Activated gamma-delta T cell (primary cell): ENCODE measurements around the gene HDAC3.

Experiments
- DNase-seq: peaks from one replicate; lab custom pipeline; 2025; lab: John Stamatoyannopoulos, UW

HDAC3 gene

DNA sequence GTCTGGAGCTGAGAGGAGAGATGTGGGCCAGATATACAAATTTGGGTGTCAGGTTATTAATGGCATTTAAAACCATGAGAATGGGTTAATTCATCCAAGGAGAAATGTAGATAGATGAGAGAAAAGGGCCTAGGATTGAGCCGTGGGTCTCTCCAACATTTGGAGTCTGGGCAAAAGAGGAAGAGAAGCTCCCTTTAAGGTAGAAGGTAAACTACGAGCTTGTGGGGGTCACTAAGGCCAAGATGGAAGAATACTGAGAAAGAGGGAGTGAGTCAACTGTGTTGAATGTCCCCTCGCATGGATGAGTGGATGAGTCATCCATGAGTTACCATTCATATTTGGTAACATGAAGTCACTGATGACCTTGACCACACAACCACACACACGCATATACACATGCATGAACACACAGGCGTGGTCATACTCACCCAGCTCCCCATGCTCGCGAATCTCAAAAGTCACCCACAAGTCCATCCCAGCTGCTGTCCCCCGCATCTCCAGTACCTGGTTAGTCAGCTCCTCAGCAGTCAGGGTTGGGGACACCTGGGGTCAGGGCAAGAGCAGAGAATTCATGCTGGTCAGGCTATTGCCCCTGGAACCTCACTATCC lies 21.4 kb upstream of the HDAC3 start:
- no peak for DNase-seq

DNA sequence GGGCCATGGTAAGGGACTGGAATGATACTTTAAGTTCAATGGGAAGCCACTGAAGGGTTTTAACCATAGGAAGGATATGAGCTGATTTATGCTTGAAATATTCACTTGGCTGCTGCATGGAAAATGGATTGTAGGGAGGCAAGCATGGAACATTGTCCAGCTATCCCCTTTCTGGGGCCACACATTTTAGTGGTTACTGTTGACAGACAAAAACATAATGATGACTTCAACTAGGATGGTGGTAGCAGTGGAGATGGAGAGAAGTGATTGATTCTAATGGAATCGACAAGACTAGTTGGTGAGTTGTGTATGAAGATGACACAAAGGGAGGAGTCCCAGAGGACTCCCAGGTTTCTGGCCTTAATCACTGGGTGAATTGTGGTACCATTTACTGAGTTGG lies 20.8 kb upstream of the HDAC3 start:
- DNase-seq = no peak

DNA sequence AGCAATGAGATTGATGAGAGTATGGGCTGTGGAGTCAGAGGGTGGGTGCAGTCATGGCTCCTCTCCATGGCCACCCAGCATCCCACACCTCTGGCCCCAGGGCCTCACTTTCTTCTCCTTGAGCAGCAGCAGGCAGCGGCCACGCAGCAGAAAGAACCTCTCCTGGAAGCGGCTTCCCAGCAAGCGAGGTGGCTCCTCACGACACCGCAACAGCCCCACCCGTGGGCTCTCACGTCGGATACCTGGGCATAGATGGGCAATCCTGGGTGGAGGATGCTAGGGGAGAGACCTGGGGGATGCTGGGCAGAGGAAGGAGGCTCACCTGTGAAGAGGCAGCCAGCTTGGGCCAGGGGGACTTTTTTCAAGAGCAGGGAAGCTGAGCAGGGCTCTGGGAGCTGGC lies 19.7 kb upstream of the HDAC3 start:
- DNase-seq = no peak

DNA sequence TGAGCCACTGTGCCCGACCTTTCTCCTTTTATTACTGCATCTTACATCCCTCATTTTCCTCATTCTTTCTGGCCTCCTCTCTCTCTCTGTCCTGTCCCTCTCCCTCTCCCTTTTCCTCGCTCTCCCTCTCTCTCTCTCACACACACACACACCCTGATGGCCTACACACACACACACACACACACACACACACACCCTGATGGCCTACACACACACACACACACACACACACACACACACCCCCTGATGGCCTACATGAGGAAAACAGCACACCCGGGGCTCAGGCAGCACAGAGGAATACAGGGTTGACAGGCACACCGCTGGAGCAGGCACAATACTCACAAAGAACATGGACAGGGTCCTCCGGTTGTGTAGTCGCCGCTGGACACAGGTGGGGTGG lies 18.4 kb upstream of the HDAC3 start:
- no peak for DNase-seq

DNA sequence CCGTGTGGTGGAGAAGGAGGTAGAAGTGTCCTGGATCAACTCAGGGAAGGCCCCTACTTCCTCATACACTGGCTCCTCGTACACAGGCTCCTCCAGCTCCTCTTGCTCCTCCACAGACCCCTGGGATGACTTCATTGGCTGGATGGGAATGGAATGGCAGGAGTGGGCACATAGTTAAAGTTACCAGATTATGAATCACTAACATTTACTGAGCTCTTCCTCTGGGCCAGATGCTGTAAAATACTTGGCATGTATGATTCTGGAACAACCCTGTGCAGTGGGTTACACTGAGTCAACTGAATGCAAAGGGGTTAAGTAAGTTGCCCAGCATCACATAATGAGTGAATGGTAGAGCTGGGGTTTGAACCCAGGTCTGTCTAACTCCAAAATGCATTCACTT lies 17.6 kb upstream of the HDAC3 start:
- no peak for DNase-seq

DNA sequence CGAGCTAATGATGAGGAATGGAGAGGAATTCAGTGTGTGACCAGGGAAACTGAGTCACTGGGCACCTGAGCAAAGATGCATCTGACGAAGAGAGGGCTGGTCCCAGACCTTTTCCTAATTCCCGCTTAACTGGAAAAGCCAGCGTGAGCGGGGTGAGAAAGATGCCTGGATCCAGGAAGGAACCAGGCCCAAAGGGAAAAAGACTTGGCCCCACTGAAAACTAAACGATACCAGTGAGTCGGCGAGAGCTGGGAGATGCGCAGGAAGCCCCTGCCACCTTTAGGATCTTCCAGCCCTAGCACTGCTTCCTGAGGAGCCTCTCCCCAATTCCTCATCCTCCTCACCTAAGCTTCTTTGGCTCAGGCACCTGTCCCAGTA lies 15.1 kb upstream of the HDAC3 start:
- no peak for DNase-seq

DNA sequence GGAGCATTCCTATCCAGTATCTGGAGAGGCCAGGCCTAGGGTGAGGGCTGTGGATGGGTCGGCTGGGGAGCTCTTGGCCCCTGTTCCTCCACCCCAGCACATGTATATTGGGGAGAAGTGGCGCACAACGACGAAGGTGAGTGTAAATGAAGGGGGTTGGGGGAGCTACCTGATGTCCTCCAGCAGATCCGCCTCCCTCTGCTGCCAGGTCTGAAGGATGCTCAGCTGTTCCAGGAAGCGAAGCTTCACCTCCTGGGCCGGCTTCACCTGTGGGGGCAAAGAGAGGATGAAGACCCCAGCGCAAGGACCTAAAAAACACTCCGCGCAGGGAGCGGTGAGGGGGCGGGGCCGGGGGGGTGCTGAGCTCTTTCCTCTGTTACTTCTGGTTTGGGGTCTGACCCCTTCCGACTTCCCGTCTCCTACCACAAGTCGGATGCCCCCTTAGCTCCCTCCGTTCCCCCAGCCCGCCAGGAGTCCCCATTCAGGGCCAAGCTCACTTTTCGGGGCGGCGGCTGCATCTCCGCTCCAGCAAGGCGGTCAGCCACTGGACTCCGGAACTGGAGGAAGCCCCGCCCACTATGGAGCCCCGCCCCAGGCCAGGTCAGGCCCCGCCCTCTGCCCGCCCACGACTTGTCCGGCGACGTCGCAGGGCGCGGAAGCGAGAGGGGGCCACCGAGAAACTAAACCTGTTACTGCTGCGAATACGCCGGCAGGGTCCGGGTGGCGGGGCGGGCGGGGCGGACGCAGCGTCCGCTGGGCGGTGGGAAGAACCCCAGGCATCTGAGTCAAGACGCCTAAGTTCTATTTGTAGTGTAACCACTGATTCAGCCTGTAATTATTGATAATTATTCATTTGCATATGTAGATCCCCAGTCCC lies 14.4 kb upstream of the HDAC3 start, which contains the start of gene FCHSD1:
Gene FCHSD1 (minus strand): TSS at position 568 of the 877 bp plus-strand sequence. CDS start 50 bp downstream, at position 518.
- peak; percentile 72 for DNase-seq

DNA sequence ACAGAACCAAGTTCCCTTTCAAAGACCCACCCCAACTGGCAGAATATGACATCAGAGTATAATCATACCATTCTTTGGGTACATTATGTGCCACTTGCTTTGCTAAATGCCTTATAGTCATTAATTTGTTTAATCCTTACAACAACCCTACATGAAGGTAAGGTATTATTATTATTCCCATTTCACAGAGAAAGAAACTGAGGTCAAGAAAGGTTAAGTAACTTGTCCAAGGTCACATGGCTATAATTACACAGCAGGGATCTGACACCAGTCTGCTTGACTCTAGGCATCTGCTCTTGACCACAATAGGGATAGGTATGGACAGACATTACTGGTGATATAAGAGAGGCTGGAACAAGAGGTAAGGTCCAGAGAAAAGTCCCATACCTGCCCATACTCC lies 13.3 kb upstream of the HDAC3 start:
- no peak for DNase-seq

DNA sequence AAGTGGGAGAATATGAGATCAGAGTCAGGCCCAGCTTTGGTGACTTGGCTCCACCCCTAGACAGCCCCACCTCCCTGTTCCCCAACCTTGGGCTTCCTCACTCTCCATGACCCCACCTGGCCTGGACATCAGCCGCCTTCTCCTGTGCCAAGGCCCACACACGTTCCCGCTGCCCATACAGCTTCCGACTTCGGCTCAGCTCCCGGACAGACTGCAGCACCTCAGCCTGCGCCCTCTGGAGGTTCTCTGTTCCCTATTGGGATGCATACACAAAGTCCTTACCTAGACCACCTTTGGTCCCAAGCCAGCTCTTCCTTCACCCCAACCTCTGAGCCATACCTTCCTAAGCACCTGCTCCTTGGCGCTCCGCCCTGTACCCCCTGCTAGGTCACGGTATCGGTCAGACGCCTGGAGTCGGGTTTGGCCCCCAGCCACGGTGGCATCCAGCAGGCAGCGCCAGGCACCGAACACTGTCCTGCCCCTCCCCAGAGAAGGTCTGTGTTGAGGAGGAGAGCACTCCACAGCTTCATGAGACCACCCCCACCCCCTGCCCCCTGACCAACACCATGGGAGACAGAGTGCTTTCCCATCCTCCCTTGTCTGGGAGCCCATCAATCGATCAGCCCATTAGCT lies 12.5 kb upstream of the HDAC3 start:
- no peak for DNase-seq

DNA sequence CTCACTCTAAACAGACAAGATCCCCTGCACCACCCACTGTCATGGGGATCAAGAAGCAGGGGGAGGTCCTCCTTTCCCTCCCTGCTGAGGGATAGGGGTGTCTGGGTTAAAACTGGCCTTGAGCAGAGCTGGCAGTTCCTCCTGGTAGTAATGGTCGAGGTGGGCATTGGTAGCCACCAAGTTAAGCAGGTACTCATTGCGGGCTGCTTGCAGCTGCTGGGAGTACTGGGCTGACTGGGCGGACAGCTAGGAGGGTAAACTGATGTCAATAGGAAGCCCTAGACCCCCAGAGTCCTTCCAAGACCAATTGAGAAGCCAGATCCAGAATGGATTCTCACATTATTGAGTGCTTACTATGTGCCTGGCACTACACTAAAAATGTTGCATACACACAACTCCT lies 11.2 kb upstream of the HDAC3 start:
- no peak for DNase-seq

DNA sequence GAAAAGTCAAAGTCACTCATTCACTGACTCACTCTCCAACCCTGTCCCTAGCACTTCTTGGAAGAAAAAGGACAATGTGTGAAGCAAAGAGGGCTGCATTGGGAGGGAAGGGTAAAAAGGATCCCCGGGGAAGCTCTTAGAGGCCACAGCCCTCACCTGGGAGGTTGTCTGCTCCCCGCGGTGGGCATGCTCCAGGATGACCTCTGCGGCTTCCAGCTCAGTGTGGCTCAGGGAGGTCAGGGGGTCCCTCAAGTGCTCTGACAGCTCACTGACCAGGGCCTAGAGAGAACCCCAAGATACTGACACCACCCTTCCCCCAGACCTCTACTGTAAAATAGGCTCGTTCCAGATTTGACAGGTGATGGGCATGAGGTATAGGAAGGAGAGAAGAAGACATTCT lies 10.6 kb upstream of the HDAC3 start:
- DNase-seq = no peak

DNA sequence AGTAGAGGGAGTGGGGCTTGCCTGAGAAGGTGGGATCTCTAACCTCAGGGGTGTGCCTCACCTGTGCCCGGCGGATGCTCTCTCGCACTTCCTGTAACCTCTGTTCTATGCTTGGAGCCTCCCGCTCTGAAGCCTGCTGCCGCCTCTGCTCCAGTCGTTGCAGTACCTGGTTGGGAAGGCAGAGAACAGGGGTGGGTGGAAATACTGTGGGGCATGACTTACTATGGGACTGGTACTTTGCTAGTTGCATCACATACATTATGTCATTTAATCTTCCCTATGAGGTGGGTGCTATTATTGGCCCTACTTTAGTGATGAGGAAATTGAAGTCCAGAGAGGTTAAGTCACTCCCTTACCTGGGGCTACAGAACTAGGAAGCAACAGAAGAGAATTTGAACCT lies 9.4 kb upstream of the HDAC3 start:
- no peak for DNase-seq

DNA sequence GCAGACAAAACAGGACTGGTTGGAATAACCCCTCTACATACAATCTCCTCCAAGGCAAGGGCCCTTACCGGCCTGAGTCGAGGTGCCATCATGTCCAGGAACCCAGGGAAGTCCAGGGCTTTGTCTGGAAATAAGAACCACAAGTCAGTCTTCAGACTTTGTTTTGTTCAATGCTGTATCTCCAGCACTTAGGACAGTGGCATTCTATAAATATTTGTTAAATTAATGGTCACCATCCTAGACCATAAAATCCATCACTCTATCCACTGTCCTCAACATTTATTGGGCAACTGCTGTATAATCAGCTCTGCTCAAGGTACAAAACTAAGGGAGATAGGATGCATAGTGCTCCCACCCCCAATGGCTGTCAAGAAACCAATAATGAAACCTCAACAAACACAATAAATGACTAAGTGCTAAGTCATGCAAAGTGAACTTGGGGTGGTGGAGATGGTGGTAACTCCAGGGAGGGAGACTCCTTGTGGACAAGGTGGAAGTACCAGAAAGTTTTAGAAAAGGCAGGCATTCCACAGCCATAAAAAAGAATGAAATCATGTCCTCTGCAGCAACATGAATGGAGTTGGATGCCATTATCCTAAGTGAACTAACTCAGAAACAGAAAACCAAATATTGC lies 5.1 kb upstream of the HDAC3 start:
- DNase-seq = no peak

DNA sequence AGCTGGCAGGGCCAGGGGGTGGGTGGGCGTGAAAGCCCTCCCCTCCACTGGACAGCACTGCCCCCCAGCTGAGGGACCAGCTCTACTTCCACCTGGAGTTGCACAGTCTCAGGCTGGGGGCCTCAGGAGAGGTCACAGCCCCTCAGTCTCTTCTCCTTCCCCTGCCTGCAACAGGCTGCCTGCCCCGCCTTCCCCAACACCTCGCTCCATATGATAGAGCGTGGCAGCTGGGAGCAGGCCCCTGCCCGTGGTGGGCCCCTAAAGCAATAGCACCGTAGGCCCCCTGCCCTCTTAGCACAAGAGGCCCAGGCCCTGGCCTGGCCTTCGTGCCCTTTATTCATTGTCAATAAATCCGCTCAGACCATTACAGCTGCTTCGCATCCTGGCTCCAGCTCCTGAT lies 4.0 kb upstream of the HDAC3 start:
- DNase-seq = no peak

DNA sequence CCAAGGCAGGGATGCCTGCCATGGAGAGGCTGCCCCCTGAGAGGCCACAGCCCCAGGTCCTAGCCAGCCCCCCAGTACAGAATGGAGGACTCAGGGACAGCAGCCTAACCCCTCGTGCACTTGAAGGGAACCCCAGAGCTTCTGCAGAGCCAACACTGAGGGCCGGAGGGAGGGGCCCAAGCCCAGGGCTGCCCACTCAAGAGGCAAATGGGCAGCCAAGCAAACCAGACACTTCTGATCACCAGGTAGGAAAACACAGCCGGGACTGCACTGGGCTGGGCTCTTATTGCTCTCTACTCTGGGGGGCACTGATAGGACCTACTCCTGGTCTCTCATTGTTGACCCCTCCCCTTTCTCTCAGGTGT lies 3.4 kb upstream of the HDAC3 start:
- no peak for DNase-seq

DNA sequence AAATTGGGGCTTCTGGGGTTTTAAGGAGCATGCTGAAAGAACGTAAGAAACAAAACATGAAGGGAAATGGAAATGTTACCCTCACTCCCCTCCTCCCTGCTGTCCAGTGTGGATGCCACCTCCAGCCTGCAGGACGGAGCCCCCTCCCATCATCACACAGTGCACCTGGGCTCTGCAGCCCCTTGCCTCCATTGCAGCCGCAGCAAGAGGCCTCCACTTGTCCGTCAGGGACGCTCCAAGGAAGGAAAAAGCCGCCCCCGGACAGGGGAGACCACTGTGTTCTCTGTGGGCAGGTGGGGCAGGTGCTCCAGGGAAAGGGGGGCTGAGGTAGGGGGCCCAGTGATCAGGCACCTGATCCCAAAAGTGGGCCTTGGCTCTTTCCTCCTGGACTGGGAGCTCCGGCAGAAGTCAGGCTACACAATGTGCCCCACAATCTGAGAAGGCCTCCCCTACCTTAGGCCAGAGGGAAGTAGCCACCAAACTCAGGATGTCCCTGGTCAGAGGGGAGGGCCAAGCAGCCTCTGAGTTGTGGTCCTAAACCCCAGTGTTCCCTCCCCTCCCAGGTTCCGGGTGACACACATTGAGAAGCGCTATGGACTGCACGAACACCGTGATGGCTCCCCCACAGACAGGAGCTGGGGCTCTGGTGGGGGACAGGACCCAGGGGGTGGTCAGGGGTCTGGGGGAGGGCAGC lies 2.9 kb upstream of the HDAC3 start:
- no peak for DNase-seq

DNA sequence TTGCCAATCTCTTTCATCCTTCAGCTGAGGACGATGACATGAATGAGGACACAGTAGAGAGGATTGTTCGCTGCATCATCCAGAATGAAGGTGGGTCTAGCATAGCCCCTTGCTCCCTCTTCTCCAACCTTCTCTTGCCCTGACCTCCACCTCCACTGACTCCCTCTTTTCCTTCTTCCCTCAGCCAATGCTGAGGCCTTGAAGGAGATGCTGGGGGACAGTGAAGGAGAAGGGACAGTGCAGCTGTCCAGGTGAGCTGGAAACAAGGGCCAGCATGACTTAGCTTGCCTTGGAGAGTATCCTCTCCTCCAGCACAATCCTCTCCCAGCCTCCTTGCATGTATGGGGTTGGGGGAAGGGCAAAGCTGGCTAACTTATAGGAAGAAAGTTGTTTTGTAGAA lies 2.1 kb upstream of the HDAC3 start:
- DNase-seq = no peak

DNA sequence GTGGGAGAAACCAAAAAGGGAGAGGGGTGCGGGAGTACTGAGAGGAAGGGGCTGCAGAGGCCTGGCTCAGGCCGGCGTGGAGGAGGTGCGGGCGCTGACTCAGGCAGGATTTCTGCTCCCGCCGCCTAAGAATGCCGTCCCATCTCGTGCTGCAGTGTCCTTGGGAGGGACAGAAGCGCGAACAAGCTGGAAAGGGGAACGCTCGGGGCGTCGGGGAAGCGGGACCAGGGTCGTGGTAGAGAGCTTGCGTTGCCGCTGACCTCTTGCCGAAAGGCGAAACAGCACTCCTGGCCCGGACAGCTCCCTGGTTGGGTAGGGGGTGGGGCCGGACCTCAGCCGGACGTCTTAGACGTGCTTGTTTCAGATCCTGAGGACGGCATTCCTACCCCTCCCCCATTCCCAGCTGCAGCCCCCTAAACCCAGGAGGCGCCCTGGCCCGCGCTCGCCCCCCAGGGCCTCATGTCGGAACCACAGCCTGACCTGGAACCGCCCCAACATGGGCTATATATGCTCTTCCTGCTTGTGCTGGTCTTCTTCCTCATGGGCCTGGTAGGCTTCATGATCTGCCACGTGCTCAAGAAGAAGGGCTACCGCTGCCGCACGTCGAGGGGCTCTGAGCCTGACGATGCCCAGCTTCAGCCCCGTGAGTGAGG lies 1.2 kb upstream of the HDAC3 start:
- DNase-seq = peak; percentile 36

DNA sequence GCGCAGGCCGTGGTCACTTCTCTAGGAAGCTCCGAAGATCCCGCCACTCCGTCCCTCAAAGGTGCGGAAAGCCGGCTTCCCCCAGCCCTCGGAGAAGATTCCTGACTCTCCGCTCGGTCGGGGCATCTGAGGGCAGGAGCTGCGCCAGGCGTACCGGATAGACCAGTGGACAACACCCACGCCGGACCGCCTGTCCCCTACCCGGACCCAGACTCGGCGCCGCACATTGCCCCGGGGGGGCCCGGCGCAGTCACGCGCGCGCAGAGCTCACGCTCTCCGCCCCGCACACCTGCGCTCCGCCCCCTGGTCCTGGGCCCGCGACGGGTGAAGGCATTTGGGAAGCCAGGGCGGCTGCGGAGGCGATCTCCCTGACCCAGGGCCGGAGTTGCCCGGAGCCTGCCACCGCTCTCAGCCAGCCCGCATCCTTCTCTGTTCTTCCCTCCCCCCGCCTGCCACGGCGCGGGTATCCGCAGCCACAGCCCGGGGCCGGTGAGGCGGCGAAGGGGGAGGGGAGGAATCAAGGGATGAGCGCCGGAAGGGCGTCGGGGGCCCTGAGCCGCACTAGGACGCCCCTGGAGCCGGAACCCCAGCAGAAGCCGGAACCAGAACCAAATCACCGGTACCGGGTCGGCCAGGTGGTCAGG lies 596 bp upstream of the HDAC3 start:
- peak; percentile 35 for DNase-seq

DNA sequence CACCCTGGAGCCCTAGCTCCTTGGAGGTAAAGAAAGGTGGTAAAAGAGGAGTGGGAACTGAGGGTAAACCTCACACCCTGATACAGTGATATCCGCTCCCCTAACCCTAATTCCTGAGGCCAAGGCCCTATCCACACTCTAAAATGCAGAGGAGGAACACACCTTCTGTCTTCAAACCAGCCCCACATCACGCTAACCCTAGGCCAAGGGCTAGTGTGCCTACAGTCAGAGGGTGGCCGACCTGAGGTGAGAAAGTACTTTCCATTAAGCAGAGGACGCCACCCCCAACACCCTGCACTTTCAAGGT lies 590 bp downstream of the HDAC3 start:
- no peak for DNase-seq

DNA sequence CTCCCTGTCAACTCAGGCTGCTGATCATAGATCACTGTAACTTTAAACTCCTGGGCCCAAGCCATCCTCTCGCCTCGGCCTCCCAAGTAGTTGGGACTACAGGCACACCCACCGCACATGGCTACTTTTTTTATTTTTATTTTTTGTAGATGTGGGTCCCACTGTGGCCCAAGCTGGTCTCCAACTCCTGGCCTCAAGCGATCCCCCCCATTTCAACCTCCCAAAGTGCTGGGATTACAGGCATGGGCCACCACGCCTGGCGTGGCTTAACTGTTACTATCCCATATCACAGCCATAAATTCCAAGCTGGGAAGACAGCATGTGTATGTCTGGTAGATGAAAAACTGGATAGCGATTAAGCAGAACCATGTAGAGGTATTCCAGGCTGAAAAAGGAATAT lies 1.0 kb downstream of the HDAC3 start:
- no peak for DNase-seq
